ENCODE data around the gene BLOC1S4. TPM values are rescaled to one million over a fixed set of nuclear protein-coding genes. Genes with fewer than 3 reads are reported as not detected.

The BLOC1S4 gene
- total RNA-seq, 1 donor from 2014 or later, result 6.5 TPM

DNA sequence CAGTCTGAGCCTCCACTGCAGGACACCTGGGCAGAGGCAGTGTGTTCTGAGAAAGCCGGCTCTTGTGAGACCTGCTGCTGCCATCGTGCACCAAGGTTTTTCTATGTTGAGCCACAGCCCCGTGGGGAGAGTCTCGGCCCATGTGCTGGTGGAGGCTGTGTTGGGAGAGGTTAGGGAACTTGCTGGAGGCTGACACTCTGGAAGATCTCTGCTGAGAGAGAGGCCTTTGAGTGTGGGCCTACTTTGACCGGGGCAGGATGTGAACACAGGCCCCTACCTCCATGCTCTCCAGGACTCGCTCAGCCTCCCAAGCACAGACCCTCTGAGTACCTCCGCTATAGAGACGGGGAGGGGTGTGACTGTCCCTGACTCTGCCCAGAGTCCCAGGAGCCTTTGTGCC lies 23.6 kb upstream of the BLOC1S4 start:
- no peak for DNase-seq

DNA sequence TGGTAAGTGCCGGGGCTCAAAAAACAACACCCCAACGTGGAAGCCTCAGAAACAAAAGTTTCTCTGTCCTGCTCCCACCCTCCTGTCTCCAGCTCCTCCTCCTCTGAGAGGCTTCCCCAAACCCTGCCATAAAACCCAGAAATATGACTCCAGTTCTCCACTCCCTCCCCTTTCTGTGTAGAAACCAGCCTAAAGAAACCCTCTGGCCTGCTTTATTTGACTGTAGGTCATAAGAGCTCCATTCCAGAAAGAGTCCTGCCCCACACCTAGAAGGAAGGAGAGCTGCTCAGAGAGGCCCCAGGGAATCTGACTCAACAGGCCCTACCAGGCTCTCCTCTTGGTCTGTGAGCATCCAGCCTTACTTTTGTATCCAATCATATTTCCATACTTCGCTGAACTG lies 23.2 kb upstream of the BLOC1S4 start:
- peak; percentile 67 for DNase-seq

DNA sequence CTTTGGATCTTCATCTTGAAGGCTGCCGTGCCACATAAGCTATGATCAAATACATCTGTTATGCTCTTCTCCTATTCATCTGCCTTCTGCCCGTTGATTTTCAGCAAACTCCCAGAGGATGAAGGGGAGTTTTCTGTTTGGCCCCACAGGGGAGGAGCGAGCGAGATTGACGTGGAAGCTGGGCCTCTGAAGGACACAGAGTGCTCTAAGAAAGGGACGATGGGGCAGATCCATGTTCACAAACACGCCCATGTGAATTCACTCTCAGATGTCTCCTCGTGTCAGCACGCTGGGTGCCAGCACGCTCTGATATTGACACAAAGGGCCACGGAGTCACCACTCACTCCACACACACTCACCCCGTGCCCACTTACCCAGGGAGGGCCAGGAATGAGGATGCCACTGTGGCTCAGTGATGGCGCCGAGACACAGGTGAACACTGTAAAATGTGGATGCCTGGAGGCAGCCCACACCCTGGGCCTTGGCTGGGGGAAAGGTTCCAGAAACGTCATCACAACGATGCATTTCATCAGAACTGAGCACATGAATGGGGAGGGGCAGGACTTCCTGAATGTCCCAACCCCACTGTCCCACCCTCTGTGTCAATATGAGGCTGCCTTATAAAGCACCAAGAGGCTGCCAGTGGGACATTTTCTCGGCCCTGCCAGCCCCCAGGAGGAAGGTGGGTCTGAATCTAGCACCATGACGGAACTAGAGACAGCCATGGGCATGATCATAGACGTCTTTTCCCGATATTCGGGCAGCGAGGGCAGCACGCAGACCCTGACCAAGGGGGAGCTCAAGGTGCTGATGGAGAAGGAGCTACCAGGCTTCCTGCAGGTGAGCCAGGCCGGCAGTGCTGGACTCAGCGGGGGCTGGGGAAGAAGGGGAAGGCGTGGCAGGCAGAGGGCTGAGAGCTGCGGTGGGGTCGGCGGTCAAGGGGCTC lies 22.5 kb upstream of the BLOC1S4 start, which contains the start of gene S100P:
Gene S100P, plus strand, starts transcription at position 648 of the 946 bp plus-strand sequence. Its CDS starts 55 bp downstream, at position 703.
- DNase-seq, result peak; percentile 67

DNA sequence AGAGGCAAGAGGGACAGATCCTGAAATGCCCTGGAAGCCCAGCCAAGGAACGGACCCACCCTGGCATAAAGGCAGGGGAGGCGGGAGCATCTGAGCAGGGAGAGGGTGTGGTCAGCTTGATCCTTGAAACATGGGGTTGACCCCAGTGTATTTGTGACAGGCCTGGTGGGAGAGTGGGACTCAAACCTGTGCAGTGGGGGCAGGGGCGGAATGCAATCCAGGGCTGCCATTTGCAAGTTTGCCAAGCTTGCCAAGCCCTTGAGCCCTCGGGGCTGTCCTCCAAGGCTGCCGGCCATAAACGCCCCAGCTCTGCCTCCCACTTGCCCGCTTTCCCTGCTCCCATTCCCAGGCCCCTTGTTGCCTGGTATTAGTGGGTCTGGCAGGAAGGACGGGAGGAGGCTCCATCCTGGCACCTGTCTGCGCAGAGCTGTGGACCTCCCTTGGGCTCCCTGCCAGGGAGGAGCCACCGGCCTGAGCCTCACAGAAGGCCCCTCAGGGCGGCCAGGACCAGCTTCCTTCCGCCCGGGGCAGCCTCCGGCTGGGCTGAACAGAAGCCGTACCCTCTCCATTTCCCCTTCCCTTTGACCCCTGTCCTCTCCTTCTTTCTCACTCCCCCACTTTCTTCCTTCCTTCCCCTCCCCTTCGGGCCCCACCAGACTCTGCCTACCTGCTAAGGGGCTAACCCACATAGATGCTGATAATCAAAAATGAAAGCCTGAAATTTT lies 21.6 kb upstream of the BLOC1S4 start:
- no peak for DNase-seq

DNA sequence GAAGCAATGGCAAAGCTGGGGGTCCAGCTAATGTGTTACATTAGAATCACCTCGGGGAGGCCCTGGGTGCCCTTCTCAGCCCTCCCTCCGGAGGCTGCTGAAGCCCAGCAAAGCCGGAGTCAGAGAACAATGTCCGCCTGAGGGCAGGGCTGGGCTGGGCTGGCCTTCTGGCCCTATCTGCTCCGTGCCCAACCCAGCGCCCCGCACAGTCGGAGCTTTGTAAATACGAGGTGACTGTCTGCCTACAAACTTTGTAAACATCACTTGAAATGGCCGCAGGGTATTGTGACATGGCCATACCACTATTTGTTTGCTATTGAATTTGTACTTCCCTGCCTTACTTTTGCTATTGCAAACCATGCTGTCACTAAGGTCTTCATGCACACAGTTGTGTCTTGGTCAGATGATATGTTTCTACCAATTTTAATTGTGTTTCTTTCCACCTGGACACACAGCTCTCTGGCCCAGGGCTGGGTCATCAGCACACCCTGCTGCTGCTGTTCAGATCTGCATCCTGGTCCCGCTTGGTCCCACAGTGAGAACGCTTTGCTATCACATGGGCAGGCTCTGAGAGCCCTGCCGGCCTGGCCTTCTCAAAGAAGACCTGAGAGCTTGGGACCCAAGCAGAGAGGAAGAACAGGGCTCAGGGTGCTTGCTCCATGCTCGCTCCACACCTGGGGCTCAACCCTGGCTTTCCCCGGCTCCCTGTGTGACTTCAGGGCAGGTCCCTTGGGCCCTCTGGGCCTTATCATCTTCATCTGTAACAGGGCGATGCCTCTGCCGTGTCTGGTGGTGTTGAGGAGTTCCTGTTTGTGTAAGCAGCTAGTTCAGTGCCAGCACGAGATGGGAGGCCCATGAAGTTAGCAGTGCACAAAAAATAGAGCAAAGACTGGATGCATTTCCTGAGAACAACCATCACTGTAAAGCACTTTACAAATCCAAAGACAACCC lies 20.0 kb upstream of the BLOC1S4 start:
- DNase-seq, result no peak

DNA sequence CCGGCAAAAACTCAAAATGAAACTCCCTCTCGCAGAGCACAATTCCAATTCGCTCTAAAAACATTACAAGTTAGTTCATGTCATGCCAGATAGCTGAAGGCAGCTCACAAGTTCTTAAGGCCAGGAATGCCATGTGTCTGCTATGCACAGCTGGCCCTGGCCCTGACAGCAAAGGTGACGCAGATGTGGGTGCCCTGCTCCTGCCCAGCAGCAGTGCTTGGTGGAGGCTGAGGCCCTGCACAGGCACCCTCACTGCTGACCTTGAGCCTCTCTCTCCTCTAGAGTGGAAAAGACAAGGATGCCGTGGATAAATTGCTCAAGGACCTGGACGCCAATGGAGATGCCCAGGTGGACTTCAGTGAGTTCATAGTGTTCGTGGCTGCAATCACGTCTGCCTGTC lies 19.4 kb upstream of the BLOC1S4 start:
- DNase-seq, result no peak

DNA sequence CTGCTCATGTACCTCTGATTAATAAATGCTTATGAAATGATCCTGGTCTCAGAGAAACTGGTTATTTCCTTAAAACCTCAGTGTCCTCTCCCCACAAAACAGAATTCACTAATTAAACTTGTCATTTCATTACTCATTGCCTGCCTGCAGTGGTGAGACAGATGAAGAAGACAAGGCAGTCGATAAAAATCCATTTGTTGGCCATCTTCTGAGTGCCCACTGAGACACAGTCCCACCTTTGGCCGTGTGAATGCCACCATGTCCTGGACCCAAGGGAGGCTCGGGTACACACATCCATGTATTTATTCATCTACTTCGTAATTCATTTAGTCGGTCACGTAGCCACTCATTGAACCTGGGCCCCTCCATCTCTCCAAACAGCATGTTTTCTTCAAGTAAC lies 18.8 kb upstream of the BLOC1S4 start:
- DNase-seq, result no peak

DNA sequence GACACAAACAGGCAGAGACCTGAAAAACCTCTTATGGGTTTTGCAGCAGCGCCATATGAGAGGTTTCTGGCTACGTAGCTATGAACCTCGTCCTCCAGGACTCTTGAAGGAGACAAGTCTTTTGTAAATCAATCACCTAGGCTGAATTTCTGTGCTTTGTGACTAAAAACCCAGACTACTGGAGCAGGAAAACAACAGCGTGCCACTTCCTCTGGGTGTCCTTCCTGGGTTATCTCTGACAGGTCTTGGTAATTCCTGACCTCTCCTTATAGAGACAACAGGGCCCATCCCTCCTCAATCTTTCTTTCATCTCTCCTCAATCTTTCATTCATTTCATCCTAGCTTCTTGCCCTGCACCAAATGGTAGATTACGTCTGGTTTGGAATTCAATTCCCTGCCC lies 16.6 kb upstream of the BLOC1S4 start:
- DNase-seq, result no peak

DNA sequence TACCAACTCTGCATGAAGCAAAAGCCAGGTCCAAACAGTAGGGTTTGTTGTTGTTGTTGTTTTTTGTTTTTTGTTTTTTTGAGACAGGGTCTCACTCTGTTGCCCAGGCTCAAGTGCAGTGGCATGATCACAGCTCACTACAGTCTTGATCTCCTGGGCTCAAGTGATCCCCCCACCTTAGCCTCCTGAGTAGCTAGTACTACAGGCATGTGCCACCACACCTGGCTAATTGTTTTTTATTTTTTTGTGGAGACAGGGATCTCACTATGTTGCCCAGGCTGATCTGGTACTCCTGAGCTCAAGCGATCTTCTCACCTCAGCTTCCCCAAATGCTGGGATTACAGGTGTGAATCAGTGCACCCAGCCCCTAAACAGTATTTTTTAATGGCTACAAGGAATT lies 16.1 kb upstream of the BLOC1S4 start:
- no peak for DNase-seq

DNA sequence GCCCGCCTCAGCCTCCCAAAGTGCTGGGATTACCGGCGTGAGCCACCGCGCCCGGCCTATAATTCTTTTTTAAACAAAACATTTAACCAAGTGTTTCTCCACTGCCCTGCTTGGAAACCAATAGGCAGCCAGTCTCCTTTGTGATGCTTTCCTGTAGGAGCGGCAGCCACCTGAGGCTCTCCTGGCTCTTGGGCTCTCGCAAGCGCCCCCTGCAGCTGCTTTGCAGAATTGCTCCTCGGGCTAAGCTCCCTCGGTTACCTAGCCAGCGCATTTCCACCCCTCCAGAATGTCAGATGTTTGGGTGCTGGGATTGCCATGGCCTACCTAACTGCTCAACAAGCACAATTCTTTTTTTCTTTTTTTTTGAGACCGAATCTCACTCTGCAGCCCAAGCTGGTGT lies 14.6 kb upstream of the BLOC1S4 start:
- no peak for DNase-seq

DNA sequence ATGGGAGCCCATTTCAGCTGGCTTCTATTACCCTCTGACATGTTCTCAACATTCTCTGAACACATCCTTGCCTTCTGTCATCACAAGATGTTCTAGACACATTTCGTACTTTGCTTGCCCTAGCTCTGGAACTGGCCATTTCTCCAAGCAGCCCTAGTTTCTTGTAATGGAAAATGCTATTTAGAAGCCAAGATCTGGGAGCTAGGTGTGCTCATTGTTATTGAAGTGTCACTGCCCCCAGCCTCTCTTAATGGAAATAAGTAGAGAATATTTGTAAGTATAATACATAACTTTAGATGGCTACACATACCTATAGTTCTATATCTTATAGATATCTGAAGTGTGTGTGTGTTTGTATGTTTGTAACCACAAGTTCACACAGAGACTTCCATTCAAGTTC lies 13.2 kb upstream of the BLOC1S4 start:
- DNase-seq, result no peak

DNA sequence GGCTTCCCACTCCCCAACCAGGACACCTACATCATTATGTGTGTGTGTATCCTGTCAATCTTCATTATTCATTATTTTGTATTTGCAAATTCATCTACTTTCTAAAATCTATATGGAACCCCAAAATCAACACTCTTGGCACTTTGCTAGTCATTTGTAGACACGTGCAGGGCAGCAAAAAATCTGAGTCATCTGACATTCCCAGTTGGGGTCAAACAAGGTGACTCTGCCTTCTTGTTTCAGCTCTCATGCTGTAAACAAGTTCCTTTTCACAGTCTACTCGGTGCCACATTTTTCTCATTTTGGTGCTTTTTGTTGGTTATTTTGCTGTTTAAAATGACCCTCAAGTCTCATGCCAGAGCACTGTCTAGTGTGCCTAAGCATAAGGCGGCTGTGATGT lies 12.2 kb upstream of the BLOC1S4 start:
- DNase-seq, result no peak

DNA sequence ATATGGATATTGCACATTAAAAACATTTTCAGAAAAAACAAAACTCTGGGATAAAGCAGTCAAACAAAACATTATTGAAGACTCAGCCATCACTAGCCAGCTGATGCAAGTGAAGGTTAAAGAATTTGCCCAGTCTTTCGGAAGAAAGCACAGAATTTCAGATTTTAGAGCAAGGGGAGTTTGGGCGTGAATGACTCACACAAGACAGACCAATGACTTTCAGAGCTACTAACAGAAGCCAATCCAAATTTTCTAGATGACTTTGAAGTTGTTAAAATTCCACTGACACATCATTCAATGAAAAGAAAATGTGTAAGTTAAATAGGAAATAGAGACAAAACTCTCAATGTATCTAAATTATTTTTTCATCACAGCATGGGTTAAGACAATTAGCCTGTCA lies 10.3 kb upstream of the BLOC1S4 start:
- no peak for DNase-seq

DNA sequence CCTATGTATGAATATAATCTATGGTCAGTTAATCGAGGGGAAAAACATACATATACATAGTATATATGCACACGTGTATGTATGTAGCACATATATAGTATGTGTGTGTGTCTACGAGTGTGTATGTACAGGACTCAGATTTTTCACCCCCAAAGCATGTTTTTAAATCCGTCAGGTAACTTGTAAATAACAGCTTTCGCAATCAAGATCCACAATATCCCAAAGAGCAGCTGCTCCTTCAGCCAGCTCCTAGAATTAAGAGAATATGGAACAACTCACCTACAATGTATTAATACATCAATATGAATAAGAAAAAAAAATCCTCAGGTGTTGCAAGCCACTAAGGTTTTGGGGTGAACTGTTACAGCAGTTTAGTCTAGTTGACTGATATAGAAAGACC lies 9.8 kb upstream of the BLOC1S4 start:
- DNase-seq, result no peak

DNA sequence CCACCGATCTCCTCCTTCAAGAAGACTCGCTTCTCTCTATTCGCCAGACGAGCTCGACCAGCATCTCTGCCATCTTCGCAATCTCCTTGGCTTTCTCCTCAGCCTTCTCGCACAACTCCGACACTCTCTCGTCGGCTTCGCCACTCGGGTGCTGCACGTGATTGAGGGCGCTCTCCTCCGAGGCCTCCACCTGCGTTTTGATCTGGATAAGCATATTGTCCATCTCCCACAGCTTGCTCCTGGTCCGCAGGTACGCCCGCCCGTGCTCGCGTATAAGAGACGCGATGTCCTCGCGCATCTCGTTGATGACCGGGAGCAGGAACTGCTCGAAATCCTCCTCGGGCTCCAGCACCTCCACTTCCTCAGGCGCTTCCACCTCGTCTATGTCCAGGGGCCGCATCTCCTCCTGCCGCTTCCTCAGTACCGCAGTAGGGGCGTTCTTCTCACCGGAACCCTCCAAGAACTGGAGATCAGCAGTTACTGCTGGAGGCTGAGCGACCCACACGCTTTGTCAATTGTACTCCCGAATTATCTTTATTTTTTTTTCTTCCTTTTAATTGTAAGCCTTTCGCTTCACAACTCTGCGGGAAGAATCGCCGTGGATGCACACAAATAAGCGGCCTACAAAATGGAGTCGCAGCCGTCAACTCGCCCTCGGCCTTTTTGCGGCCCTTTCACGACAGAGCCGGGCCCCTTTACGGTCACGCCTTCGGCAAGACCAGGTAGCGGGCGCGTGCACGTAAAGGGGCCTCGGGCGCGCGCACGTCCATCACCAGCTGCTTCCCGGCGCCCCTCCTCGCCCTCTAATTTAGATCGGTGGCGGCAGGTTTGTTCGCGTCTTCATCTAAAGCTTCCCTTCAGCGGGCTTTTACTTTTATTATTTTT lies 6.5 kb upstream of the BLOC1S4 start, which contains the start of gene MRFAP1L1:
Gene MRFAP1L1, minus strand, starts transcription at position 636 of the 885 bp plus-strand sequence. Its CDS starts 236 bp downstream, at position 400.
- DNase-seq, result peak; percentile 88

DNA sequence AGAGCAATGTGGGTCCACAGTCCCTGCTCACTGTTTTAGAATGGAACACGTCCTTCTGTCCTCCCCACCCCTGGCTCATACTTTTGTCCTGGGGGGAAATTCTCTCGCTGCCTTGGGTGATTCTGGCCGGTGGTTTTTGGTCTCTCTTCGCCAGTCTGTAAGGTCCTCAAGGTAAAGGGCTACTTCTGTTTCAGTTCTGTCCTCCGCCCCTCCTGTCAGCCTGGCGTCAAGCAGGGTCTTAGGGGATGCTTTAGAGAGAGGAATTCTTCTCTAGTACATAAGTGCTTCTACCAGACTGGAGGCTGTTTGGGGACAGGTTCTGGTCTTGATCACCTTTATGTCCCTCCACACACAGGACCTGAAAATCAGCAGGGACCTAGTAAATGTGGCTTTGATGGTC lies 5.7 kb upstream of the BLOC1S4 start:
- no peak for DNase-seq

DNA sequence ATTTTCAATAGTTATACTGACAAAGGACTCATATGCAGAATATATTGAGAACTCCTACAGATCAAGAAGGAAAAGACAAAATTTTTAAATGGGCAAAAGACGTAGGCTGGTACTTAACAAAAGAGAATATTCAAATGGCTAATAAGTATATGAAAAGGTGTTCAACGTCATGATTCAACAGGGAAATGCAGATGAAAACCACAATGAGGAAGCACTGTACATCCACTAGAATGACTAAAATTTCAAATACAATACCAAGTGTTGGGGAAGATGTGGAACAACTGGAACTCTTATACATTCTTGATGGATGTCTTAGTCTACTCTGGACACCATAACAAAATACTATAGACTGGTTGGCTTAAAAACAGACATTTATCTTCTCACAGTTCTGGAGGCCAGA lies 5.0 kb upstream of the BLOC1S4 start:
- no peak for DNase-seq

DNA sequence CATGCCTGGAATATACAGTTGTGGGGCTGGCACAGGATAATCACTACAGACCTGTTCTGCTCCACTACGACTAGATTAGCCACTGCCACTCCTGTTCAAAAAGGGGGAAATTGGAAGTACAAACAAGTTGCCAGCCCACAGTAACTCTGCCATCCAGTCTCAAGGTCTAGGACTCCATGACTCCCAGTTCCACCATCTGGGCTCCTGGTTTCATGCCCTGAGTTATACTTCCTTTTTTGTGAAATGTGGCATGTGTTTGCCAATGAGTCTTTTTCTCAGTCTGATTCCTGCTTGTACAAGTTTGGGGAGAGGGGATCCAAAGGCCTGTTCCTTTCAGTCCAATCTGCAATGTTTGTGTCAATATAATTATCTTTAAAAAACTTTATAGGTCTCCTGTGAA lies 1.0 kb upstream of the BLOC1S4 start:
- no peak for DNase-seq

DNA sequence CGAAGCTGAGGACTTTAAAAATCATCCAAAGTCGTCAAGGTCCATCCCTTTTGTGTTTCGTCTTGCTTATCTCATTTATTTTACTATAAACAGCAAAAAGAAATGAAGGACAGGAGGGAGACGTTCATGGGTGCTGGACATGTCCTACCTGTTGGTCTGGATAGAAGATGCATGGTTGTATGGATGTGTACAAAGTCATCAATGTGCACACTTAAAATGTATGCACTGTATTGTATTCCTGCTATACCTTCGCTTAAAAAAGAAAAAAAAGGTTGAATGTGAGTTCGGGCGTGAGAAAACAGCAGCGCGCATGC lies 313 bp upstream of the BLOC1S4 start:
- DNase-seq, result no peak

DNA sequence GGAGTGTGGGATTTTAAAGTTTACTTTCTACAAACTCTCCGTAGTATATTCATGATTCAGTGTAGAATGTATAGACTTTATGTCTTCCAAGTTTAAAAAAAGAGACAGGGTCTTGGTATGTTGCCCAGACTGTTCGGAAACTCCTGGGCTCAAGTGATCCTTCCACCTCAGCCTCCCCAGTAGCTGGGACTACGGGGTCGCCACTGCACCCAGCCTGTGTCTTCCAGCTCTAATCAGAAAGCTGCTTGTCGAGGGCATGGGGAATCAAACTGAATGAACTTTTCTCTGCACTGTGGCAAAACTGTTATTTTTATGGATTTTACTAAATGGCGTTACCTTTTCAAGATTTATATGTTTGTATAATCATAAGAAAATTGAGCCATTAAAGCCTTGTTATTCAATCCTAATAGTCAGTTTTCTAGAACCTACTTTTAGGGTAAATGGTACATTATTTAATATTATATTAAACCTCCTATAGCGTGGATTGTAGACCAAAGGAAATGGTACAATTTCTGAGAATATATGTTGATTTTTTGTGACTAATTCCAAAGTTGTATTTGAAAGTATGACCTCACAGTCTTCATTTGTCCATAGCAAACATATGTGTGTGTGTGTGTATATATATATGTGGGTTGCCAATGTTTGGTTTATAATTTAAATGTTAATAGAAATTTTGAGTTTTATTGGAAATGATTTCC lies 1.1 kb downstream of the BLOC1S4 start:
- DNase-seq, result no peak
